Right lobe of liver (tissue), 6 donors: Measurements from ENCODE around the gene FRMD4A. TPM values are rescaled to one million over a fixed set of nuclear protein-coding genes. Genes with fewer than 3 reads are reported as not detected.

ENCODE experiments used
- ATAC-seq, 4 donors: fragments of 200-7000 bp; cut with Tn5 transposase; one replicate each; pipeline ENCODE4 v1.9.1; 2020; ENCODE audit warnings: mild to moderate bottlenecking in 4 of 4, moderate library complexity in 4 of 4
- DNase-seq, 3 donors: peaks; one replicate each; pipeline ENCODE4 v3.0.0-alpha.2; 2020
- H3K27ac ChIP-seq, 3 donors: fragments of 200-600 bp; one replicate each; pipeline ENCODE4 v1.8.0; 2022
- H3K27me3 ChIP-seq, 2 donors: fragments of 200-600 bp; one replicate each; pipeline ENCODE4 v1.8.0; 2022
- H3K36me3 ChIP-seq, 4 donors: fragments of 200-600 bp; sonication (generic) in 1 of 4; one replicate each; pipeline versions ENCODE4 v1.5.1 to v1.8.0; 2017 to 2022; ENCODE audit warnings: control low read depth in 1 of 4
- H3K4me1 ChIP-seq, 4 donors: fragments of 200-600 bp; sonication (generic) in 1 of 4; one replicate each; pipeline versions ENCODE4 v1.5.1 to v1.8.0; 2017 to 2022; ENCODE audit warnings: control low read depth in 1 of 4
- H3K4me3 ChIP-seq, 3 donors: fragments of 200-600 bp; one replicate each; pipeline ENCODE4 v1.8.0; 2022
- H3K9me3 ChIP-seq, 4 donors: fragments of 200-600 bp; sonication (generic) in 1 of 4; one replicate each; pipeline versions ENCODE4 v1.5.1 to v1.8.0; 2017 to 2022; ENCODE audit warnings: control low read depth in 1 of 4
- POLR2A ChIP-seq: fragments of 450-650 bp; IDR thresholded peaks from one replicate; pipeline ENCODE4 v1.6.1; 2017; ENCODE audit warnings: antibody characterized with exemption, mild to moderate bottlenecking
- WGBS: methylation state at CpG from one replicate; pipeline ENCODE4 v1.1.6; 2018; ENCODE audit warnings: low coverage, low lambda C conversion rate; ENCODE audit not compliant: insufficient coverage; ENCODE audit errors: missing lambda C conversion rate; 5-methylcytosine and 5-hydroxymethylcytosine counted together
- intact Hi-C, 2 donors: fragments of 100-400 bp; cut with DNase I; formaldehyde crosslinking; loops; one replicate each; pipeline versions ENCODE4 v1.11.2 to v1.14.1; 2022
- total RNA-seq, 6 experiments: library from RNA; depleted of rRNA in 2 of 6; stranded (reverse); fragments of >200 nt in 2 of 6; fragmentation: NEBNext Ultra II Directional in 3 of 6; extraction: Animal tissue kit (Norgen Biotek cat#: 25700) in 3 of 6; gene quantifications; one replicate each; pipeline versions ENCODE4 v1.1.0 to v1.2.4, GENCODE V29; 2016 to 2023
- TF ChIP-seq, protein P1 (sequence below), 4 donors: fragments of 200-600 bp in 3 of 4; fragments of 450-650 bp in 1 of 4; IDR thresholded peaks; one replicate each; pipeline versions ENCODE4 v1.5.1 to v1.8.0; 2016 to 2022; ENCODE audit warnings: antibody characterized with exemption in 4 of 4, mild to moderate bottlenecking in 2 of 4
- donor health status: DM: no; HTN: yes; CAD: no.
- donor health status: DM: no; HTN: no; CAD: no.
- donor health status: DM: no; HTN: no; CAD: no.
- donor health status: DM: no; HTN: yes; CAD: no.
- donor health status: DM: no; HTN: yes; CAD: no.

Gene FRMD4A
- total RNA-seq, 6 experiments from 2014 or later: 8.4 to 22.8 (median 13.3) TPM

GRCh38 chr10:14099885-14100284 is 230.8 kb downstream of the FRMD4A start:
- H3K4me1 ChIP-seq: no peaks in the 10 kb centered on the region
- H3K9me3 ChIP-seq: no peaks in the 10 kb centered on the region
- intact Hi-C loops: no loop called here
- no peak overlapping the region for H3K4me3 ChIP-seq
- 76% methylated on average over 8 of the region's 8 CpGs for WGBS
- ATAC-seq: no peak
- no peak for DNase-seq
- no peaks in the 10 kb centered on the region for H3K36me3 ChIP-seq
- H3K27ac ChIP-seq: no peak overlapping the region
- H3K27me3 ChIP-seq: no peaks in the 10 kb centered on the region
- TF ChIP-seq, protein P1, sequence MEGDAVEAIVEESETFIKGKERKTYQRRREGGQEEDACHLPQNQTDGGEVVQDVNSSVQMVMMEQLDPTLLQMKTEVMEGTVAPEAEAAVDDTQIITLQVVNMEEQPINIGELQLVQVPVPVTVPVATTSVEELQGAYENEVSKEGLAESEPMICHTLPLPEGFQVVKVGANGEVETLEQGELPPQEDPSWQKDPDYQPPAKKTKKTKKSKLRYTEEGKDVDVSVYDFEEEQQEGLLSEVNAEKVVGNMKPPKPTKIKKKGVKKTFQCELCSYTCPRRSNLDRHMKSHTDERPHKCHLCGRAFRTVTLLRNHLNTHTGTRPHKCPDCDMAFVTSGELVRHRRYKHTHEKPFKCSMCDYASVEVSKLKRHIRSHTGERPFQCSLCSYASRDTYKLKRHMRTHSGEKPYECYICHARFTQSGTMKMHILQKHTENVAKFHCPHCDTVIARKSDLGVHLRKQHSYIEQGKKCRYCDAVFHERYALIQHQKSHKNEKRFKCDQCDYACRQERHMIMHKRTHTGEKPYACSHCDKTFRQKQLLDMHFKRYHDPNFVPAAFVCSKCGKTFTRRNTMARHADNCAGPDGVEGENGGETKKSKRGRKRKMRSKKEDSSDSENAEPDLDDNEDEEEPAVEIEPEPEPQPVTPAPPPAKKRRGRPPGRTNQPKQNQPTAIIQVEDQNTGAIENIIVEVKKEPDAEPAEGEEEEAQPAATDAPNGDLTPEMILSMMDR (IDR thresholded peaks at IDR 0.05): no peak
- no peak for TF ChIP-seq POLR2A

GRCh38 chr10:14093730-14094484 is 236.8 kb downstream of the FRMD4A start:
- intact Hi-C loops: loop anchor here in 1 of 2 donors (5.0 kb wide), 1 partner anchor 307 kb away; no protein-coding TSS in a partner anchor
- no peak overlapping the region for H3K4me3 ChIP-seq
- H3K27ac ChIP-seq: no peak overlapping the region
- ATAC-seq: peak; percentile 65 to 84 (median 72)
- TF ChIP-seq, protein P1 (IDR thresholded peaks at IDR 0.05): peak; percentile 47 to 65 (median 52)
- TF ChIP-seq POLR2A: no peak
- H3K4me1 ChIP-seq: no peaks in the 10 kb centered on the region
- no peak for DNase-seq
- H3K9me3 ChIP-seq: no peaks in the 10 kb centered on the region
- H3K36me3 ChIP-seq: no peaks in the 10 kb centered on the region
- no peaks in the 10 kb centered on the region for H3K27me3 ChIP-seq
- 26% methylated on average over 9 of the region's 14 CpGs for WGBS

GRCh38 chr10:14092799-14093198 is 237.9 kb downstream of the FRMD4A start:
- Histone ChIP-seq H3K9me3 (no peaks in the 10 kb centered on the region), H3K4me1 (no peaks in the 10 kb centered on the region), H3K27me3 (no peaks in the 10 kb centered on the region), H3K4me3 (no peak overlapping the region), H3K36me3 (no peaks in the 10 kb centered on the region), H3K27ac (no peak overlapping the region)
- DNase-seq: no peak
- WGBS: 84% methylated on average over 4 of the region's 5 CpGs
- no peak for ATAC-seq
- intact Hi-C loops: loop anchor here in 1 of 2 donors (5.0 kb wide), 1 partner anchor 305 kb away; no protein-coding TSS in a partner anchor
- TF ChIP-seq POLR2A: no peak
- TF ChIP-seq, protein P1 (IDR thresholded peaks at IDR 0.05): no peak

- no peaks in the 10 kb centered on the region for H3K27me3 ChIP-seq
- DNase-seq (no peak), ATAC-seq (no peak)
- H3K4me3 ChIP-seq: no peak overlapping the region
- no peaks in the 10 kb centered on the region for H3K4me1 ChIP-seq
- H3K27ac ChIP-seq: no peak overlapping the region
- TF ChIP-seq, protein P1 (IDR thresholded peaks at IDR 0.05): no peak
- no peak for TF ChIP-seq POLR2A
- no peaks in the 10 kb centered on the region for H3K36me3 ChIP-seq
- WGBS: 68% methylated on average over 13 of the region's 17 CpGs
- intact Hi-C loops: loop anchor here (5.0 kb wide), 2 partner anchors 297 to 302 kb away; no protein-coding TSS in a partner anchor
- no peaks in the 10 kb centered on the region for H3K9me3 ChIP-seq
Measured at GRCh38 chr10:14089556-14090292, 241.0 kb downstream of the FRMD4A start.
